Stimulated activated effector memory CD8-positive, alpha-beta T cell treated with anti-CD3 and anti-CD28 coated beads, Interleukin-12 subunit alpha, Interleukin-12 subunit beta, amount 100 ng/mL, for 72 hours (primary cell): Measurements from ENCODE around the gene ATXN2.
A peak's percentile ranks its signal among the peaks of the same experiment; 100 is the strongest.
"Not testable (repeated sequence)": the region's sequence is repeated elsewhere in the genome, so short reads cannot be mapped to it uniquely, and the experiment has no call there.

Source experiments
- ATAC-seq: fragments of 150-1000 bp; cut with Tn5 transposase; 2 replicates; pipeline ENCODE4 v1.10.0; 2021
- DNase-seq, 2 donors: peaks; one replicate each; pipeline ENCODE4 v3.0.0; 2021 to 2022; ENCODE audit warnings: low spot score in 2 of 2
- H3K27ac Mint-ChIP-seq: one replicate; pipeline ENCODE4 v1.8.0; 2022; ENCODE audit warnings: mild to moderate bottlenecking, mixed read lengths
- H3K36me3 Mint-ChIP-seq: one replicate; pipeline ENCODE4 v1.8.0; 2022; ENCODE audit warnings: mild to moderate bottlenecking, mixed read lengths
- H3K4me1 Mint-ChIP-seq: one replicate; pipeline ENCODE4 v1.8.0; 2022; ENCODE audit warnings: mixed read lengths
- H3K4me3 Mint-ChIP-seq: one replicate; pipeline ENCODE4 v1.8.0; 2022; ENCODE audit warnings: mild to moderate bottlenecking, mixed read lengths
- H3K9me3 Mint-ChIP-seq: one replicate; pipeline ENCODE4 v1.8.0; 2022; ENCODE audit warnings: mixed read lengths

ATXN2 gene

GRCh38 chr12:111605911-111606766 is 7.0 kb upstream of the ATXN2 start:
- Mint-ChIP-seq H3K36me3 (no peaks in the 10 kb centered on the region), H3K27ac (no peak overlapping the region), H3K4me3 (no peak overlapping the region), H3K9me3 (no peaks in the 10 kb centered on the region), H3K4me1 (no peaks in the 10 kb centered on the region)
- ATAC-seq = no peak
- DNase-seq = no peak

DNA sequence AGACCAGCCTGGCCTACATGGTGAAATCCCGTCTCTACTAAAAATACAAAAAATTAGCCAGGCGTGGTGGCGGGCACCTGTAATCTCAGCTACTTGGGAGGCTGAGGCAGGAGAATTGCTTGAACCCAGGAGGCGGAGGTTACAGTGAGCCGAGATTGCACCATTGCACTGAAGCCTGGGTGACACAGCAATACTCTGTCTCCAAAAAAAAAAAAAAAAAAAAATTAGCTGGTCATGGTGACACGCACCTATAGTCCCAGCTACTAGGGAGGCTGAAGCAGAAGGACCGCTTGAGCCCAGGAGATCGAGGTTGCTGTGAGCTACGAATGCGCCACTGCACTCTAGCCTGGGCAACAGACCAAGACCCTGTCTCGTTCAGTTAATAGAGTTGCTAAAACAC is 3.7 kb upstream of the ATXN2 start:
- not testable (repeated sequence) for H3K4me3 Mint-ChIP-seq, H3K27ac Mint-ChIP-seq, DNase-seq, ATAC-seq, H3K36me3 Mint-ChIP-seq, H3K4me1 Mint-ChIP-seq, H3K9me3 Mint-ChIP-seq

DNA sequence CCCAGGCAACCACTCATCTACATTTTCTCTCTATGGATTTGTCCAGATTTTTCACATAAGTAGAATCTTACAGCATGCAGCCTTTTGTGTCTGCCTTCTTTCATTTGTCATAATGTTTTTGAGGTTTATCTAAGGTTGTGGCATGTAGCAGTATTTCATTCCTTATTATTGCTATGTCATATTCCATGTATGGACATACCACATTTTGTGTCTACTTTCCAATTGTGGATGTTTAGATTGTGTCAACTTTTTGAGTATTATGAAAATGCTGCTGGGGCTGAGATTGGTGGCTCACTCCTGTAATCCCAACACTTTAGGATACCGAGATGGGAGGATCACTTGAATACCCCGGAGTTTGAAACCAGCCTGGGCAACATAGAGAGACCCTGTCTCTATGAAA is 3.2 kb upstream of the ATXN2 start:
- peaks cover 11% of the 10 kb centered on the region for H3K4me1 Mint-ChIP-seq
- no peak for ATAC-seq
- H3K27ac Mint-ChIP-seq = no peak overlapping the region
- no peak overlapping the region for H3K4me3 Mint-ChIP-seq
- H3K36me3 Mint-ChIP-seq = peaks cover 10% of the 10 kb centered on the region
- no peaks in the 10 kb centered on the region for H3K9me3 Mint-ChIP-seq
- no peak for DNase-seq

DNA sequence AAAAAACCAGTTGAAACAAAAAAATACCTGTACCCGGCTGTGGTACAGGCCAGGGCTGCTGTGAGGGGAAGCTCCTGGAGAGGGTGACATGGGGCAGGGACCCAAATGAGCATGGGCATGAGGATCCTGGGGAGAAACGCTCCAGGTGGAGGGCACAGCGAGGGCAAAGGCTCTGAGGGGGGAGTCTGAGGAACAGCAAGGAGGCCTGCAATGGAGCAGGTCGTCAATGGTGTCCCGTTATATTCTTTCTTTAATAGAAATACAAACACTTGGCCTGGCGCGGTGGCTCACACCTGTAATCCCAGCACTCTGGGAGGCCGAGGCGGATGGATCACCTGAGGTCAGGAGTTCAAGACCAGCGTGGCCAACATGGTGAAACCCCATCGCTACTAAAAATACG is 1.9 kb upstream of the ATXN2 start:
- H3K27ac Mint-ChIP-seq, H3K9me3 Mint-ChIP-seq, H3K4me3 Mint-ChIP-seq, ATAC-seq, DNase-seq: not testable (repeated sequence)
- Mint-ChIP-seq H3K36me3 (peaks cover 15% of the 10 kb centered on the region), H3K4me1 (peaks cover 20% of the 10 kb centered on the region)

DNA sequence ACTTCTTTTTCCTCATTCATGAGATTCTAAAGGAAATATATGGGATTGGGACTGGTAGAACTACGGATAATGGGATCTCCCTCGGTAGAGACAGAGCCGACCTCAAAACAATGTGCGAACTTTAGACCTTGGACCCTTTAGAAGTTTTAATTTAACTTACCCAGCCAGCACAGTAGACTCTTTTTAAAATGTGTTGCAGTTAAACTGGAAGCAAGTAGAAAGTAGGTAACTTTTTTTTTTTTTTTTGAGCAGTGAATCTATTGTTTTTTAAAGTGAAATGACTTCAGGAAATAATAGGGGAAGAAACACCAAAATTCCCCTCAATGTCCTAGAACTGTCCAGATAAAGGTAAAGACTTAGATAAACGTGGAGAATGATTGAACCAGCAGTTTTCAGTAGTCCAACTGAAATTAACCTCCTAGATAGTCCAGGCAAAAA is 1.1 kb upstream of the ATXN2 start:
- H3K36me3 Mint-ChIP-seq = peaks cover 15% of the 10 kb centered on the region
- no peak for DNase-seq
- H3K4me3 Mint-ChIP-seq = peak overlapping the region; percentile 85
- no peak for ATAC-seq
- no peaks in the 10 kb centered on the region for H3K9me3 Mint-ChIP-seq
- H3K4me1 Mint-ChIP-seq = peaks cover 22% of the 10 kb centered on the region
- peak overlapping the region; percentile 90 for H3K27ac Mint-ChIP-seq

GRCh38 chr12:111599453-111600204 is 514 bp upstream of the ATXN2 start:
- peak overlapping the region; percentile 90 for H3K27ac Mint-ChIP-seq
- H3K4me1 Mint-ChIP-seq = peaks cover 28% of the 10 kb centered on the region
- H3K36me3 Mint-ChIP-seq = peaks cover 15% of the 10 kb centered on the region
- ATAC-seq (peak; percentile 91), DNase-seq (peak; percentile 82 to 97)
- peak overlapping the region; percentile 85 for H3K4me3 Mint-ChIP-seq
- H3K9me3 Mint-ChIP-seq = no peaks in the 10 kb centered on the region

- peak overlapping the region; percentile 90 for H3K27ac Mint-ChIP-seq
- peaks cover 36% of the 10 kb centered on the region for H3K4me1 Mint-ChIP-seq
- ATAC-seq = peak; percentile 3
- DNase-seq = peak; percentile 19 to 69
- H3K9me3 Mint-ChIP-seq = no peaks in the 10 kb centered on the region
- H3K36me3 Mint-ChIP-seq = peaks cover 15% of the 10 kb centered on the region
- H3K4me3 Mint-ChIP-seq = peak overlapping the region; percentile 85
These were observed 1.1 kb downstream of the ATXN2 start for GRCh38 chr12:111597831-111598636.

- no peaks in the 10 kb centered on the region for H3K9me3 Mint-ChIP-seq
- ATAC-seq = no peak
- peak in 1 of 2 donors; percentile 62 for DNase-seq
- peak overlapping the region; percentile 85 for H3K4me3 Mint-ChIP-seq
- peaks cover 36% of the 10 kb centered on the region for H3K4me1 Mint-ChIP-seq
- H3K36me3 Mint-ChIP-seq = peaks cover 15% of the 10 kb centered on the region
- peak overlapping the region; percentile 90 for H3K27ac Mint-ChIP-seq
These were observed 1.9 kb downstream of the ATXN2 start for GRCh38 chr12:111596985-111597830.

DNA sequence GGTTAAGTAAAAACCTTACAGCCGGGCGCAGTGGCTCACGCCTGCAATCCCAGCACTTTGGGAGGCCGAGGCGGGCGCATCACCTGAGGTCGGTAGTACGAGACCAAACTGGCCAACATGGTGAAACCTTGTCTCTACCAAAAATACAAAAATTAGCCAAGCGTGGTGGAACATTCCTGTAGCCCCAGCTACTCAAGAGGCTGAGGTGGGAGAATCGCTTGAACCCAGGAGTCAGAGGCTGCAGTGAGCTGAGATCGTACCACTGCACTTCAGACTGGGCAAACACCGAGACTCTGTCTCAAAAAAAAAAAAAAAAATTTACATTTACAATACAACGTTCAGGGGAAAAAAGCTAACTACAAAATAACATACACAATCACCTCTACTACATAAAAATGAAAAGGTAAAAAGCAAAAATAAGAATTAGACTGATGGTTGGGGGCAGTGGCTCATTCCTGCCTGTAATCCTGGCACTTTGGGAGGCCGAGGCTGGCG is 3.7 kb downstream of the ATXN2 start:
- peak overlapping the region; percentile 11 for H3K27ac Mint-ChIP-seq
- H3K4me1 Mint-ChIP-seq = peaks cover 35% of the 10 kb centered on the region

GRCh38 chr12:111591399-111592010 is 7.6 kb downstream of the ATXN2 start:
- H3K9me3 Mint-ChIP-seq, H3K4me3 Mint-ChIP-seq, DNase-seq, H3K27ac Mint-ChIP-seq, ATAC-seq: not testable (repeated sequence)
- Mint-ChIP-seq H3K36me3 (peaks cover 12% of the 10 kb centered on the region), H3K4me1 (peaks cover 21% of the 10 kb centered on the region)

More for the DNA sequence above, 3.7 kb downstream of the ATXN2 start:
- not testable (repeated sequence) for ATAC-seq, H3K9me3 Mint-ChIP-seq, DNase-seq
- Mint-ChIP-seq H3K4me3 (peak overlapping the region; percentile 85), H3K36me3 (peaks cover 15% of the 10 kb centered on the region)

DNA sequence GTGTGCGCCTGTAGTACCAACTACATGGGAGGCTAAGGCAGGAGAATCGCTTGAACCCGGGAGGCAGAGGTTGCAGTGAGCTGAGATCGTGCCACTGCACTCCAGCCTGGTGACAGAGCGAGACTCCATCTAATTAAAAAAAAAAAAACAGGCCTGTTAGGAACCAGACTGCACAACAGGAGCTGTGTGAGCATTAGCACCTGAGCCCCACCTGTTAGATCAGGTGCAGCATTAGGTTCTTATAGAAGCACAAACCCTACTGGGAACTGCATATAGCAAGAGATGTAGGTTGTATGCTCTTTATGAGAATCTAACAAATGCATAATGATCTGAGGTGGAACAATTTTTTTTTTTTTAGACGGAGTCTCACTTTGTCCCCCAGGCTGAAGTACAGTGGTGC is 8.6 kb downstream of the ATXN2 start:
- ATAC-seq (no peak), DNase-seq (no peak)
- Mint-ChIP-seq H3K36me3 (peaks cover 6% of the 10 kb centered on the region), H3K9me3 (no peaks in the 10 kb centered on the region), H3K4me3 (no peak overlapping the region), H3K4me1 (peaks cover 14% of the 10 kb centered on the region), H3K27ac (no peak overlapping the region)

GRCh38 chr12:111589601-111590000 is 9.5 kb downstream of the ATXN2 start:
- H3K36me3 Mint-ChIP-seq = peaks cover 6% of the 10 kb centered on the region
- ATAC-seq (no peak), DNase-seq (no peak)
- peaks cover 8% of the 10 kb centered on the region for H3K4me1 Mint-ChIP-seq
- no peak overlapping the region for H3K27ac Mint-ChIP-seq
- no peaks in the 10 kb centered on the region for H3K9me3 Mint-ChIP-seq
- no peak overlapping the region for H3K4me3 Mint-ChIP-seq

DNA sequence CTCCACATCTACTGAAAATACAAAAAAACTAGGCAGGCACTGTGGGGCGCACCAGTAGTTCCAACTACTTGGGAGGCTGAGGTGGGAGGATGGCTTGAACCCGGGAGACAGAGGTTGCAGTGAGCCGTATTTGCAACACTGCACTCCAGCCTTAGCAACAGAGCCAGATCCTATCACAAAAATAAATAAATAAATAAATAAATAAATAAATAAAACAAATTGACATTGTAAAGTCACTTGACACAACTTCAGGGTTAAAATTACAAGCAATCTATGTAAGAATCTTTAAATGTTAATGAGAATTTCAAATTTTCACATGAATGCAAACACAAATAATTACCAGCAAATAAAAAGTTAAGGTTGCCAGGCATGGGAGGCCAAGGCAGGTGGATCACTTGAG is 11.1 kb downstream of the ATXN2 start:
- ATAC-seq (no peak), DNase-seq (no peak)
- H3K9me3 Mint-ChIP-seq = no peaks in the 10 kb centered on the region
- no peak overlapping the region for H3K27ac Mint-ChIP-seq
- peaks cover 6% of the 10 kb centered on the region for H3K36me3 Mint-ChIP-seq
- H3K4me3 Mint-ChIP-seq = no peak overlapping the region
- H3K4me1 Mint-ChIP-seq = no peaks in the 10 kb centered on the region

DNA sequence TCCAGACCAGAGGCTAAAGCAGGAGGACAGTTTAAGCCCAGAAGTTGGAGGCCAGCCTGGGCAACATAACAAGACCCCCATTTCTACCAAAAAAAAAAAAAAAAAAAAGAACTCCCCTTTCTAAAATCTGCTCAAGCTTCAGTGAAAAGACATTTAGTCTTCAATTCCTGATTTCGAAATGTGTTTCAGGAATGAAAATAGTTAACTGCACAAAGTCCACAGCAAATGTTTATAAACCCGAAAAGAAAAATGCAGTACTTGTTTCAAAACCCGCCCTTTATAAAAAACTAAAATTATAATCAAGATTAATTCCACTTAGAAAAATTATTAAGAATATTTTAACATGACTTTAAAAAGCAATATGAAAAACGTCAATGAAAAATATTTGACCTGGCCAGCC is 12.1 kb downstream of the ATXN2 start:
- Mint-ChIP-seq H3K4me3 (no peak overlapping the region), H3K27ac (no peak overlapping the region), H3K36me3 (peaks cover 6% of the 10 kb centered on the region), H3K9me3 (no peaks in the 10 kb centered on the region), H3K4me1 (peaks cover under 1% of the 10 kb centered on the region)
- no peak for DNase-seq
- ATAC-seq = no peak
